Keratinocyte (primary cell): Measurements from ENCODE around the gene ECE1.

ENCODE experiments used
- EZH2 ChIP-seq: IDR thresholded peaks from one replicate; pipeline ENCODE4 v1.6.1; 2012; ENCODE audit warnings: inconsistent platforms, mild to moderate bottlenecking, low read length, moderate library complexity
- TF ChIP-seq, protein P1 (sequence below), 3 experiments: IDR thresholded peaks in 1 of 3; conservative IDR thresholded peaks in 1 of 3; optimal IDR thresholded peaks in 1 of 3; 2 replicates in 2 of 3; 3 replicates in 1 of 3; pipeline versions ENCODE3 to v1.5.1; 2011; ENCODE audit warnings: low read length in 3 of 3, mild to moderate bottlenecking in 3 of 3, moderate library complexity in 2 of 3, control low read depth in 1 of 3, inconsistent platforms in 1 of 3; ENCODE audit not compliant: insufficient read depth in 2 of 3; ENCODE audit errors: extremely low read depth in 1 of 3

DNA sequence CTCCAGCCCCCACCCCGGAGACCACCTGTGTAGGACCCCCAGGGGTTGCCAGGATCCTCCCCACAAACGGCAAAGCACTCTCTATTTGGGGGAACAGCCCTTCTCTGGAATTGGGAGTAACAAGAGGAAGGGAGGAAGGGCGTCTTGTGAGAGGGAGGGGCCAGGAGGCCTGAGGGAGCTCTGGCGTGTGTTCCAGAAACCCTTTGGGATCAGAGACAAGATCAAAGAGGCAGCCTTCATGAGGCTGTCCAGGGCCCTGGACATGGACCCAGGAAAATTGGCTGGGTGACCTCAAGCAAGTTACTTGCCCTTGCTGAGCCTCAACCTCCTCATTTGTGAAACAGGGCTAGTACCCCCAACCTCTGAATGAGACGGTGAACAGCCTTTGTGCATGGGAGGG lies 18.1 kb upstream of the ECE1 start:
- no peak for TF ChIP-seq EZH2
- TF ChIP-seq, protein P1, sequence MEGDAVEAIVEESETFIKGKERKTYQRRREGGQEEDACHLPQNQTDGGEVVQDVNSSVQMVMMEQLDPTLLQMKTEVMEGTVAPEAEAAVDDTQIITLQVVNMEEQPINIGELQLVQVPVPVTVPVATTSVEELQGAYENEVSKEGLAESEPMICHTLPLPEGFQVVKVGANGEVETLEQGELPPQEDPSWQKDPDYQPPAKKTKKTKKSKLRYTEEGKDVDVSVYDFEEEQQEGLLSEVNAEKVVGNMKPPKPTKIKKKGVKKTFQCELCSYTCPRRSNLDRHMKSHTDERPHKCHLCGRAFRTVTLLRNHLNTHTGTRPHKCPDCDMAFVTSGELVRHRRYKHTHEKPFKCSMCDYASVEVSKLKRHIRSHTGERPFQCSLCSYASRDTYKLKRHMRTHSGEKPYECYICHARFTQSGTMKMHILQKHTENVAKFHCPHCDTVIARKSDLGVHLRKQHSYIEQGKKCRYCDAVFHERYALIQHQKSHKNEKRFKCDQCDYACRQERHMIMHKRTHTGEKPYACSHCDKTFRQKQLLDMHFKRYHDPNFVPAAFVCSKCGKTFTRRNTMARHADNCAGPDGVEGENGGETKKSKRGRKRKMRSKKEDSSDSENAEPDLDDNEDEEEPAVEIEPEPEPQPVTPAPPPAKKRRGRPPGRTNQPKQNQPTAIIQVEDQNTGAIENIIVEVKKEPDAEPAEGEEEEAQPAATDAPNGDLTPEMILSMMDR (optimal IDR thresholded peaks at IDR 0.05 in 1 of 3, IDR thresholded peaks at IDR 0.05 in 1 of 3, conservative IDR thresholded peaks at IDR 0.05 in 1 of 3; ENCODE audit: extremely low read depth in 1 of 3, insufficient read depth in 2 of 3, low read length in 3 of 3), result no peak
